Adrenal gland (tissue), 12 donors: ENCODE measurements around the gene LILRA6. TPM values are rescaled to one million over a fixed set of nuclear protein-coding genes. Genes with fewer than 3 reads are reported as not detected.

ENCODE experiments used
- DNase-seq, 7 donors: peaks; one replicate each; pipeline ENCODE4 v3.0.0-alpha.2; 2019 to 2020
- H3K27ac ChIP-seq, 5 donors: fragments of 200-600 bp; sonication (generic) in 4 of 5; 1 replicate in 3 of 5; 2 replicates in 2 of 5; pipeline versions ENCODE4 v1.5.1 to v1.8.0; 2016 to 2020; ENCODE audit warnings: mild to moderate bottlenecking in 1 of 5
- H3K27me3 ChIP-seq: fragments of 200-600 bp; 2 replicates; pipeline ENCODE4 v1.8.0; 2021
- H3K36me3 ChIP-seq, 2 donors: fragments of 200-600 bp; replicated peaks in 1 of 2; 1 replicate in 1 of 2; 2 replicates in 1 of 2; pipeline versions ENCODE4 v1.5.1 to v1.8.0; 2018 to 2022
- H3K4me1 ChIP-seq, 2 donors: fragments of 200-600 bp; replicated peaks in 1 of 2; 1 replicate in 1 of 2; 2 replicates in 1 of 2; pipeline versions ENCODE4 v1.5.1 to v1.8.0; 2018 to 2021
- H3K4me3 ChIP-seq, 4 donors: fragments of 200-600 bp; sonication (generic) in 3 of 4; one replicate each; pipeline ENCODE4 v1.5.1; 2016 to 2018
- H3K9me3 ChIP-seq, 3 donors: fragments of 200-600 bp; sonication (generic) in 1 of 3; replicated peaks in 1 of 3; 1 replicate in 2 of 3; 2 replicates in 1 of 3; pipeline versions ENCODE4 v1.5.1 to v1.8.0; 2016 to 2021
- POLR2A ChIP-seq, 2 donors: fragments of 450-650 bp; IDR thresholded peaks; one replicate each; pipeline ENCODE4 v1.6.1; 2017; ENCODE audit warnings: antibody characterized with exemption in 2 of 2, mild to moderate bottlenecking in 2 of 2, moderate library complexity in 1 of 2
- WGBS, 4 donors: extraction: QIAGEN DNeasy Blood & Tissue Kit in 2 of 4; methylation state at CpG; one replicate each; pipeline versions ENCODE4 v1.1.5 to v1.1.7; 2013 to 2017; 5-methylcytosine and 5-hydroxymethylcytosine counted together
- intact Hi-C, 2 donors: fragments of 100-400 bp; cut with DNase I; formaldehyde crosslinking; loops; one replicate each; pipeline versions ENCODE4 v1.14.1 to v1.15.0; 2022 to 2023
- polyA plus RNA-seq, 3 donors: library from polyadenylated mRNA; stranded (reverse); fragments of 200-250 nt in 2 of 3; fragments of 350-450 nt in 1 of 3; fragmentation: Illumina TruSeq in 1 of 3; extraction: RNeasy Lipid Tissue Mini Kit (QIAGEN cat#74804) in 1 of 3; gene quantifications; one replicate each; pipeline ENCODE4 v1.2.3, GENCODE V29; 2013 to 2014
- total RNA-seq, 9 donors: library from RNA; depleted of rRNA in 4 of 9; stranded (reverse); fragments of >200 nt in 4 of 9; fragments of 120-200 nt in 1 of 9; fragmentation: NEBNext Ultra II Directional in 1 of 9; extraction: Animal tissue kit (Norgen Biotek cat#: 25700) in 1 of 9; gene quantifications; one replicate each; pipeline versions ENCODE4 v1.1.0 to v1.2.4, GENCODE V29; 2013 to 2023
- TF ChIP-seq, protein P1 (sequence below), 6 experiments: fragments of 450-650 bp in 4 of 6; fragments of 200-600 bp in 2 of 6; sonication (generic) in 1 of 6; IDR thresholded peaks; 1 replicate in 5 of 6; 2 replicates in 1 of 6; pipeline versions ENCODE4 v1.5.1 to v1.8.0; 2016 to 2021; ENCODE audit warnings: antibody characterized with exemption in 6 of 6, mild to moderate bottlenecking in 2 of 6, moderate library complexity in 1 of 6
- donor health status: healthy with polysubstance abuse.
- donor health status: Bipolar disorder and iron deficiency.
- donor health status: DM: yes; HTN: yes; CAD: no.
- donor health status: DM: no; HTN: no; CAD: no.
- donor health status: DM: no; HTN: no; CAD: no.
- donor health status: DM: yes; HTN: yes; CAD: no.

The LILRA6 gene
- total and polyA plus RNA-seq, 12 donors, result 0.30 to 9.3 (median 4.8) TPM

DNA sequence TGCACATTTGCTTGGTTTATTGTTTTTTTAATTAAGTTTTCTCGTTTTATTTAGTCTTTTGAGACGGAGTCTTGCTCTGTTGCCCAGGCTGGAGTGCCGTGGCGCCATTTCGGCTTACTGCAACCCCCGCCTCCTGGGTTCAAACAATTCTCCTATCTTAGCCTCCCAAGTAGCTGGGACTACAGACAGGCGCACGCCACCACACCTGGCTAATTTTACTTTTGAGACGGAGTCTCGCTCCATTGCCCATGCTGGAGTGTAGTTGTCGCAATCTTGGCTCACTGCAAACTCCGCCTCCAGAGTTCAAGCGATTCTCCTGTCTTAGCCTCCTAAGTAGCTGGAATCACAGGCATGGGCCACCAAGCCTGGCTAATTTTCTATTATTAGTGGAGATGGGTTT is 40.6 kb downstream of the LILRA6 start:
- TF ChIP-seq, protein P1, sequence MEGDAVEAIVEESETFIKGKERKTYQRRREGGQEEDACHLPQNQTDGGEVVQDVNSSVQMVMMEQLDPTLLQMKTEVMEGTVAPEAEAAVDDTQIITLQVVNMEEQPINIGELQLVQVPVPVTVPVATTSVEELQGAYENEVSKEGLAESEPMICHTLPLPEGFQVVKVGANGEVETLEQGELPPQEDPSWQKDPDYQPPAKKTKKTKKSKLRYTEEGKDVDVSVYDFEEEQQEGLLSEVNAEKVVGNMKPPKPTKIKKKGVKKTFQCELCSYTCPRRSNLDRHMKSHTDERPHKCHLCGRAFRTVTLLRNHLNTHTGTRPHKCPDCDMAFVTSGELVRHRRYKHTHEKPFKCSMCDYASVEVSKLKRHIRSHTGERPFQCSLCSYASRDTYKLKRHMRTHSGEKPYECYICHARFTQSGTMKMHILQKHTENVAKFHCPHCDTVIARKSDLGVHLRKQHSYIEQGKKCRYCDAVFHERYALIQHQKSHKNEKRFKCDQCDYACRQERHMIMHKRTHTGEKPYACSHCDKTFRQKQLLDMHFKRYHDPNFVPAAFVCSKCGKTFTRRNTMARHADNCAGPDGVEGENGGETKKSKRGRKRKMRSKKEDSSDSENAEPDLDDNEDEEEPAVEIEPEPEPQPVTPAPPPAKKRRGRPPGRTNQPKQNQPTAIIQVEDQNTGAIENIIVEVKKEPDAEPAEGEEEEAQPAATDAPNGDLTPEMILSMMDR (IDR thresholded peaks at IDR 0.05), result no peak
- no peak for TF ChIP-seq POLR2A (IDR thresholded peaks at IDR 0.05)
- WGBS, 4 donors, result 64 to 76% (median 65%) methylated on average over 13 of the region's 13 CpGs
- Histone ChIP-seq H3K36me3 (peaks cover 0 to 58% of the 10 kb centered on the region in 2 donors), H3K4me1 (peaks cover 27 to 60% of the 10 kb centered on the region in 2 donors), H3K27ac (peak overlapping the region in 3 of 5 donors; percentile 92 to 97 (median 95)), H3K4me3 (peak overlapping the region in 2 of 4 donors; percentile 67 to 83), H3K9me3 (no peaks in the 10 kb centered on the region), H3K27me3 (no peaks in the 10 kb centered on the region)
- DNase-seq, result no peak
- intact Hi-C loops, result no loop called here

DNA sequence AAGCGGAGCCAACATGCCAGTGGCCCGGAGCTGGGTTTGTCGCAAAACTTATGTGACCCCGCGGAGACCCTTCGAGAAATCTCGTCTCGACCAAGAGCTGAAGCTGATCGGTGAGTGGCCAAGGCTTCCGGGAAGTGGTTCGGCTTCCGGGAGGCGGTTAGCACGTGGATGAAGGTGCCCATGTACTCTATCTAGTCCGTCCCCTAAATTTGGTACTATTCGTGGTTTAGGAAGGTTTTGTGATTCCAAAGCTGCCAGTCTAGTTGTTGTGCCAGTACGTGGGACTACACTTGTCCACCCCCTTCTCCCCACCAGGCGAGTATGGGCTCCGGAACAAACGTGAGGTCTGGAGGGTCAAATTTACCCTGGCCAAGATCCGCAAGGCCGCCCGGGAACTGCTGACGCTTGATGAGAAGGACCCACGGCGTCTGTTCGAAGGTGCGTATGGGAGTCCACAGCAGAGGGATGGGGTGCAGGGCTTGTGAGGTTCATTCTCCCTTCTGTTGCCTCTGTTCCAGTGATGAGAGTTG is 41.4 kb downstream of the LILRA6 start:
- Histone ChIP-seq H3K4me3 (peak overlapping the region; percentile 5 to 83 (median 72)), H3K27me3 (no peaks in the 10 kb centered on the region), H3K4me1 (peaks cover 24 to 53% of the 10 kb centered on the region in 2 donors), H3K9me3 (no peaks in the 10 kb centered on the region), H3K36me3 (peaks cover 0 to 50% of the 10 kb centered on the region in 2 donors), H3K27ac (peak overlapping the region; percentile 81 to 98 (median 95))
- WGBS, 4 donors, result 1 to 3% (median 2%) methylated on average over 9 to 28 of the region's 28 CpGs
- no peak for TF ChIP-seq POLR2A (IDR thresholded peaks at IDR 0.05)
- TF ChIP-seq, protein P1 (IDR thresholded peaks at IDR 0.05), result peak in 1 of 6 experiments; percentile 13
- DNase-seq, result peak in 2 of 7 donors; percentile 48 to 73
- intact Hi-C loops, result no loop called here

DNA sequence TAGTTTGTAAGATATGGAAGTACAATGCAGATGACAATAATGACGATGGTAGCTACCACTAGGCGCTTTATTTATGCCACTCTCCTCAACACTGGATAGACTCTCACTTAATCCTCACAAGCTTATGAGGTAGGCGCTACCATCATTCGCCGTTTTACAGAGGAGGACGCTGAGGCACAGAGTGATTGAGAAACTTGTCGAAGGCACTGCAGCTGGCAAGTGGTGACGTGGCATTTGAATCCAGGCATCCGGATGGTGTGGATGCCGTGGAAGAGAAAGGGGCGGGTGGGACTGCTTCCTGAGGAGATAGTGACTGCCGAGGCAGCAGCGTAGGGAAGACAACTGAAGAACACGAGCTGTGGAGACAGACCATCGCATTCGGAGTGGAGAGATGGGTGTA is 43.2 kb downstream of the LILRA6 start:
- Histone ChIP-seq H3K4me3 (no peak overlapping the region), H3K9me3 (no peaks in the 10 kb centered on the region), H3K27ac (peak overlapping the region in 1 of 5 donors; percentile 92), H3K4me1 (peaks cover 24 to 35% of the 10 kb centered on the region in 2 donors), H3K27me3 (no peaks in the 10 kb centered on the region), H3K36me3 (peaks cover 0 to 39% of the 10 kb centered on the region in 2 donors)
- TF ChIP-seq, protein P1 (IDR thresholded peaks at IDR 0.05), result no peak
- no peak for TF ChIP-seq POLR2A (IDR thresholded peaks at IDR 0.05)
- no peak for DNase-seq
- 90 to 93% (median 91%) methylated on average over 16 of the region's 16 CpGs for WGBS, 4 donors
- intact Hi-C loops, result no loop called here

DNA sequence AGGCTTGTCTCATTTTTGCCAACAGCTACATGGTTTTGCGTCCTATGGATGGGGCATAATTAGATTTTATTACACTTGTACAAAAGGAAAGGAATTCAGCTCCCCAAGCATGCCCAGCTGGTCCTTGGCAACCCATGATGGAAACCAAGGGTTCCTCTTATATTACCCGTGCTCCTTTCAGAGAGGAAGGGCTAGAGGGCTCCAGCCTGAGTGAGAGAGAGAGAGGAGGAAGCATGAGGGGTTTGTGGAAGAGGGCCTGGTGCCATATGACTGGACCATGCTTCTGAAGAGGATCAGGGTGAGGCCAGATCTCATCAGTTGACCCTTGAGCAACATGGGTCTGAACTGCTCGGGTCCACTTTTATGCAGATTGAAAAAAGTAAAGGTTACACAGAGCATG is 45.5 kb downstream of the LILRA6 start:
- 77 to 90% (median 80%) methylated on average over 3 of the region's 3 CpGs for WGBS, 4 donors
- Histone ChIP-seq H3K36me3 (peaks cover 0 to 34% of the 10 kb centered on the region in 2 donors), H3K4me1 (peaks cover 15 to 17% of the 10 kb centered on the region in 2 donors), H3K27ac (no peak overlapping the region), H3K9me3 (no peaks in the 10 kb centered on the region), H3K4me3 (no peak overlapping the region), H3K27me3 (no peaks in the 10 kb centered on the region)
- intact Hi-C loops, result no loop called here
- TF ChIP-seq, protein P1 (IDR thresholded peaks at IDR 0.05), result no peak
- no peak for TF ChIP-seq POLR2A (IDR thresholded peaks at IDR 0.05)
- DNase-seq, result no peak
